ENCODE results near the gene JOSD1. TPM values are rescaled to one million over a fixed set of nuclear protein-coding genes. Genes with fewer than 3 reads are reported as not detected.

JOSD1 gene
- total RNA-seq, 1 experiment from 2014 or later = 19.2 TPM

DNA sequence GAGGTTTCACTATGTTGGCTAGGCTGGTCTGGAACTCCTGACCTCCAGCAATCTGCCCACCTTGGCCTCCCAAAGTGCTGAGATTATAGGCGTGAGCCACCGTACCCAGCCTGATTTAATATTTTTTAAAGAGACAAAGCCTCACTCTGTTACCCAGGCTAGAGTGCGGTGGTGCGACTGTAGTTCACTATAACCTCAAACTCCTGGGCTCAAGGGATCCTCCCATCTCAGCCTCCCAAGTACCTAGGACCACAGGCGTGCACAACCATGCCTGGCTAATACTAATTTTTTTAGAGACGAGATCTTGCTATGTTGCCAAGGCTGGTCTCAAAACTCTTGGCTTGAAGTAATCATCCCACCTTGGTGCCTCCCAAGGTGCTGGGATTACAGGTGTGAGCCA is 18.5 kb upstream of the JOSD1 start:
- H3K9ac ChIP-seq (ENCODE audit: extremely low read depth, insufficient read length, low read length) = no peak overlapping the region
- no peak for TF ChIP-seq CTCF (conservative IDR thresholded peaks at IDR 0.05)
- H3K4me2 ChIP-seq (ENCODE audit: insufficient read depth, insufficient read length, low read length) = no peak overlapping the region
- no peak overlapping the region for H3T11ph ChIP-seq (ENCODE audit: low read length)
- H2BK120ac ChIP-seq (ENCODE audit: low read depth, low read length, poor library complexity, severe bottlenecking) = no peak overlapping the region
- H4K91ac ChIP-seq (ENCODE audit: insufficient read length, low read depth, low read length) = no peak overlapping the region
- no peaks in the 10 kb centered on the region for H3K27me3 ChIP-seq (ENCODE audit: insufficient read depth, low read length)
- H3K27ac ChIP-seq (ENCODE audit: insufficient read length, low read depth, low read length) = no peak overlapping the region
- no peak overlapping the region for H2BK15ac ChIP-seq (ENCODE audit: low read depth, low read length)
- no peak overlapping the region for H3K27ac Mint-ChIP-seq
- no peak overlapping the region for H4K5ac ChIP-seq (ENCODE audit: insufficient read length, low read depth, low read length)
- no peak overlapping the region for H3K23ac ChIP-seq (ENCODE audit: insufficient read length, low read depth, low read length)
- H3K79me2 ChIP-seq (ENCODE audit: insufficient read depth, low read length) = peaks cover 4% of the 10 kb centered on the region; the same call in 1 of the 2 replicates
- no peaks in the 10 kb centered on the region for H3K9me3 Mint-ChIP-seq
- no peak overlapping the region for H3K56ac ChIP-seq (ENCODE audit: insufficient read length, low read depth, low read length)
- no peak overlapping the region for H4K8ac ChIP-seq (replicated peaks; ENCODE audit: insufficient read length, low read depth, low read length)
- no peak overlapping the region for H2AK5ac ChIP-seq (ENCODE audit: insufficient read length, low read length)
- WGBS (ENCODE audit: extremely low coverage, insufficient read length, low lambda C conversion rate) = no CpG with 5 or more reads among the region's 6 CpGs
- no peak overlapping the region for H3K18ac ChIP-seq (ENCODE audit: insufficient read length, low read depth, low read length)
- no peak overlapping the region for H2AFZ ChIP-seq (ENCODE audit: low read length)
- H2BK5ac ChIP-seq (ENCODE audit: insufficient read length, low read length) = no peak overlapping the region
- peaks cover 2 to 21% of the 10 kb centered on the region in 2 experiments; a peak in 2 of 4 replicates for H3K4me1 Mint-ChIP-seq
- no peak overlapping the region for H2BK12ac ChIP-seq (ENCODE audit: insufficient read length, low read depth, low read length)
- H3K14ac ChIP-seq (ENCODE audit: insufficient read depth, low read length) = no peak overlapping the region
- H3K4me1 ChIP-seq (ENCODE audit: insufficient read depth, low read length) = no peaks in the 10 kb centered on the region
- no peak for DNase-seq
- no peaks in the 10 kb centered on the region for H3K23me2 ChIP-seq (ENCODE audit: insufficient read length, low read depth, low read length, poor library complexity, severe bottlenecking)
- no peaks in the 10 kb centered on the region for H3K9me3 ChIP-seq (ENCODE audit: control insufficient read depth, low read depth, low read length)
- H3K36me3 Mint-ChIP-seq (ENCODE audit: insufficient read depth in 1 of 3, low read depth in 3 of 3) = peaks cover 21 to 75% (median 67%) of the 10 kb centered on the region in 3 experiments
- no peaks in the 10 kb centered on the region for H3K79me1 ChIP-seq (ENCODE audit: insufficient read depth, low read depth, low read length, poor library complexity, severe bottlenecking)
- no peak overlapping the region for H2BK20ac ChIP-seq (ENCODE audit: low read depth, low read length, poor library complexity, severe bottlenecking)
- H3K27me3 Mint-ChIP-seq (ENCODE audit: low read depth) = no peaks in the 10 kb centered on the region
- H3K4me3 Mint-ChIP-seq = no peak overlapping the region
- no peak overlapping the region for H3K4ac ChIP-seq (ENCODE audit: low read depth, low read length)
- H4K20me1 ChIP-seq (ENCODE audit: control insufficient read depth, insufficient read depth, insufficient read length) = no peaks in the 10 kb centered on the region
